Stimulated activated CD4-positive, alpha-beta T cell treated with anti-CD3 and anti-CD28 coated beads, TNF-alpha, amount 100 ng/mL, for 1 hour (primary cell): Measurements from ENCODE around the gene CPVL.

Source experiments
- DNase-seq, 3 donors: peaks; one replicate each; pipeline ENCODE4 v3.0.0-alpha.2; 2020; ENCODE audit warnings: low read depth in 3 of 3, low spot score in 1 of 3

The CPVL gene

GRCh38 chr7:29045258-29046086 lies 100.9 kb downstream of the CPVL start:
- DNase-seq = no peak

DNA sequence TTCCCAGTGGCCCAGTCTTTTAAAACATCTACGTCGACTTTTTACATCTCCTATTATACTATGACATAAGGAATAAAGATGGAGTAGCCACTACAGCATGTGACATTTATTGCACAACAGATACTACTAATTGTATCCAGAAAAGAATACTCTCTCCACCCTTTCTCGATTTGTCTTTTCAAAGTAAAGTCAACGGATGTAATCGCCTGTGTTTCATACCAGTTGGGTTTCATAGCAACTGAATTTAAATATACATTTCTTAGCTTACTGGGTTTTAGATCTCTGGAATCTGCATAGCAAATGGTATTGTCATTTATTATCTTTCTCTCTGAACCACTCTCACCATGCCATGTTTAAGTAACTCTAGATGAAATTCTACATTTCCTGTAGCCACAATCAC lies 101.8 kb downstream of the CPVL start:
- no peak for DNase-seq

DNA sequence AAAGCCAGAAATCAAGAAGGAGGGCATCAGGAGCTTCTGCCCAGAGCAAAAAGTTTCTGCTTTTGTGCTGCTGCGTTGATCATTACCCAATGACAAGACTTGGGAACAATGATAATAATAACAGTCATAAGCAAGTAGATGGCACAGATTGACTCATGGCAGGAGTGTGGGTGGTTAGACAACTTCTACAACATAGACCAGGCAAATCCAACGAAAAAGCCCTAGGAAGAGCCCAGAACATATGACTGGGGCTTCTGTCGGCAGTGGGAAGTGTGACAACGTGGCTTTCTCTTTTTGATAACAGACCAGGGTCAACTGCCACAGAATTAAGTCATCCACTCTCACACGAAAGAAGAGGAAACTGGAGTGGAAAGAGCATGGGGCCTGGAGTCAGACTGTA lies 102.8 kb downstream of the CPVL start:
- DNase-seq = no peak

DNA sequence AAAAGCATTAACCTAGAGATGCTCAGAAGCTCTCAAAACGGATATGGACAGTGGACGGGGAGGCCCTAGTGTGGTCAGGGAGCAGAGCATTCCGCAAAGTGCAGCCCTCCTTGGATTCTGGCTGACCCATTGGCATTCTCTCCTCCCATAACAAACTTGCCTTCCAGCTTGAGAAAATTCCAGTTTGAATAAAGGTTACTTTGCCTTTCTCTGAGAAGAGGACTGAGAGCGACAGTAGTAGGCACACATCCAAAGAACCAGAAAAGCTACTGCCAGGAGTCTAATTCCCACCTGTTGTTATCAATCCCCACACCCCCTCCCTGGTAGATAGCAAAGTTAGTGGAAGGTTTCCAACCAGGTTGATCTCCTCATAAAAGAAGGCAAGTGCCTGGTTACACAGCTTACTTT lies 103.5 kb downstream of the CPVL start:
- no peak for DNase-seq

DNA sequence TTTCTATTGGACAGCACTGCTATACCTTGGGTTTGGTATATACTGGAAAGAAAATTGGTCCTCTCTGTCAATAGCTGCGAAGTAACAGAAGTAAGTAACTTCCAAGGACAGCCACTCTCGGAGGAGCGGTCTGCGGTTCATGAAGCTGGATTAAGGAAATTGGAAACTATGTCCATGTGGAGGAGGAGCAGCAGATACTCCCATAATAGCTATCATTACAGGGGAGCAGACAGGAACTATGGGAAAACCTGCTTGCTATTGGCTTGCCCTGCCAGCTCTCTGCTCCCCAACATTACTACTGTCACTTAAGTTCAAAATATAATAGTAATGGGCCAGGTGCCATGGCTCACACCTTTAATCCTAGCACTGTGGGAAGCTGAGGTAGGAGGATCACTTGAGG lies 104.3 kb downstream of the CPVL start:
- no peak for DNase-seq

DNA sequence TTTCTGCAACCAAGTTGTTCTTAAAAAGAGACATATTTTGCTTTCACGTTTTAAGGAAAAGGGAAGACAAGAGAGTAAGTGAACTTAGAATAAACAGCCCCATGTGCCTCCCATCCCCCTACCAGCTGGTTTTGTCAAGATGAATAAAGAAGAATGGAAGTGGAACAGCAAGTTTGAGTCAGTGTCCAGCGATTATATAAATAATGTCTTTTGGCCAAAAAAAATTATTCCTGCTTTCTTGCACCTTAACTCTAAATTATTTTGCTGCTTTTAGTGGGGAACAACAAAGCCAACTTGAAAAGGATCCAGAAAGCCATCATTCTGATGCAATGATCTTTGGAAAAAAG lies 105.8 kb downstream of the CPVL start:
- no peak for DNase-seq

DNA sequence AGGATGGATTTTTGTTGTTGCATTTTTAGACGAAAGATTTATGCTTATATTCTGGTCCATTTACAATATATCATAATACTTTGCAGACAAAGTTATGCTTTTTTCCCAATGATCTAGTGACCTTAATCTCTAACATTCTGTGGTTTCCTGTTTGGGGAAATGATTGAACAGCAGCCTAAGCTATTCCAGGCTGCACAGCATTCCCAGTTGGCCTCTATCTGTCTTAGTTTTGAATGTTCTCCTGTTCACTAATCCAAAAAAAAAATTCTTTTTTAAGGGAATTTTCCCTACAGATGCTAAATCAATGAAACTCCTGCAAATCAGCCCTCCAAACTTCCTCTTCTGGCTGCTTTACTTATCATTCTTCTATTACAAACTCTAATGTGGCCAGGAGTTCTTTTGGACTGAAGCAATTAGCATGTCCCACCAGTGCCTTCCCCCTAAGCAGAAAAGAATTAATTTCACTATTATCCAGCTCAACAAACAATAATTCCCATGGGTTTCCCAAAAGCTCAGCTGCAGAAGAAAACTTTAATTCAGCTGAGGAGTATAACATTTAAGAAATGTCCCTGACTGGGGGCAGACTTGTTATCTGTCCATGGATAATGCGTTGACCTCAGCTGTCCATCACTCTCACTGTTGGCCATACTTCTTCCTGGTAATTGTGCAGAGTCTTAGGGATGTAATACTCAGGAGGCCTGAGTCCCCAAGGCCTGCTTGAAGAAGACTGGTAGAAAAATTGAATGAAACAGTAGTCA lies 106.3 kb downstream of the CPVL start:
- DNase-seq = no peak

GRCh38 chr7:29038463-29038862 lies 107.9 kb downstream of the CPVL start:
- no peak for DNase-seq

DNA sequence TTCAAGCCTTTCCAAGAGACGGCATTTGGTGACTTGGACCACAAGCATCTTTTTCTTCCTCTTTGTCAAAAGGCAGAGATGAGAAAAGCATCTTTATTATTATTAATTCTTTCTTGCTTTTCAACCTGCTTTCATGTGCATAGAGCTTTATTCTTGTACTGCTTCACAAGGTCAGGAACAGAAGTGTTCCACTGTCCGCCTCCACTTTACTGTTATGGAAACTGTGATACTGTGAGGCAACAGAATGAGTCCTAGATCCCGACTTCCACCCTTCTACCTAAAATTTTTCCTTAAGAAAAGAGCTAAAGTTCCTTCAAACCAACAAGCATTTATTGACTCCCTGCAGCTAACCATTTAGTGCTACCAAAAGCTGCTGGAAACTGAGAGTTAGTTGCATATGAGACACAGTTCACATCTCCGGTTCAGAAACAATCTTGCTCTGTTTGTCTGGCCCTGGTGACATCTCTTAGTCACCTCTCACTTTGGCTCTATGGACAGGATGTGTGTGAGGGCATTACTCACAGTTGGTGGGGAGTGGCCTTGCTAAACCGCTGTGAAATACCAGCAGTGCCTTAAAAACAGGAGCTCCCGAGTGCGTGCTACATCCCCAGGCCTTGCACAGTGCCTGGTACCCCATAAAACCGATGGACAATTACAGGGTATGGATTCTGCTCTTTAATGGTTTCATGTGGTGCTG lies 111.1 kb downstream of the CPVL start:
- DNase-seq = no peak

DNA sequence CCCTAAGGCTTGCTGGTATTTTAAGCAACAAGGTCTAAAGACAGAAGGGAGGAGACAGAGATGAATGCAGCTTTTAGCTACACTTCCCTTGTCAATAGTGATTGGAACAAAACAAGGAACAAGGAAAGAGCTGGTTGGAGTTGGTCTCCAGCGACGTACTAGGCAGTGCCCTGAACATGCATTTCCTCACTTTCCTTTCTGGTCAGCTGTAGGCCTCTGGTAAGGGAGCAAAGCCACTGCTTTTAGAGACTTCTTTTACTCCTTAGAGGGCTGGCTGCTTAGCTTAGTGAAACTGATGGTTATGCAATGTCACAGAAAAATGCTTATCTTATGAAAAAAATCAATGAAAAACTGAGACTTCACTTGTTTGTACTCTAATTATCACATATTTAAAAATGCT lies 112.8 kb downstream of the CPVL start:
- no peak for DNase-seq

GRCh38 chr7:29032146-29032545 lies 114.2 kb downstream of the CPVL start:
- no peak for DNase-seq

DNA sequence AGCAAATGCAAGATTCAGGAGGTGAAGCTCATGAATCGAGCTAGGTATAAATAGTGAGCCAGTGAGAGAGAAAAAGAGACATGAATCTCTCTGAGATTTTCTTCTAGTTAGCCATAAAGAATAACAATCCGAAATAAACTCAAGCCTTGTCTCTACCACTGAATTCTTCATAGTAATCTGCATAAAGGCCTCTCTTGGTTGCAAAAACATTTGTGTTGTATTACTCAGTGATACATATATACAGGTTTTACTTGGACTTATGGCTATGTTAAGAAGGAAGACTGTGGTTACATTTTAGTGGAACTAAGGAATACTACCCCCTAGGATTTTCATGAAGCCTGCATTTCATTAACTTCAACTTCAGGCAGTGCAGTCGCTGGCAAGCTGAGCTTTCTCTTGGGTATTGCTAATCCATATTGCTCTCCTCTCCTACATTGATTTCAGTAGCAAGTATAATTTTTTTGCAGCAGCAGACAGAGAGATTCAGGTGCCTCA lies 115.5 kb downstream of the CPVL start:
- no peak for DNase-seq

DNA sequence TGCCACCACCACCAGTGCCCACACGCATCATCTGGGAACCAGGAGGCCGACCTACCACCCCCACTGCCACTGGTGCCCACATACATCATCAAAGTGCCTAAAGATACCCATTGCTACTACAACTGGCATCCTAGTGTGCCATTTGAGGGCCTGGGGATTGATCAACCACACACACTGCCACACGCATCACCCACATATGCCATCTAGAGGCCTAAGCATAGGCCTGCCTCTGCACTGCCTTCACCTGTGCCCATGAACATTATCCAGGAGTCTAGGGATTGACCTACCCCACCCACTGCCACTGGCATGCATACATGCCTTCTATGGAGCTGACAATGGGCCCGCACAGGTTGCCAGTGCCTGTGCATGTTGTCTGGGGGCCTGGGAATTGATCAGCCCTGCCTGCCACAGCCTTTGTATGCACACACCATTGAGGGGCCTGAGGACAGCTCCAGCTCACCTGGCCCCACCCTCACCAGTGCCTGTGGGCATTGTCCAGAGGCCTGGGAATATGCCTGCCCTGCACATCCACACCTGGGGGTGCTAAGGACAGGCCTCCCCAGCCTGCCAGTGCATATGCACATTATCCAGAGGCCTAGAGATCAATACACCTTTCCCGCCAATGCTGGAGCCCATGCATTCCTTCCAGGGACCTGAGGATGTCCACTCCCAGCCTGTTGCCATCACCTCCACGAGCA lies 123.9 kb downstream of the CPVL start:
- DNase-seq = no peak

- no peak for DNase-seq
These were observed 126.4 kb downstream of the CPVL start for GRCh38 chr7:29019896-29020295.

DNA sequence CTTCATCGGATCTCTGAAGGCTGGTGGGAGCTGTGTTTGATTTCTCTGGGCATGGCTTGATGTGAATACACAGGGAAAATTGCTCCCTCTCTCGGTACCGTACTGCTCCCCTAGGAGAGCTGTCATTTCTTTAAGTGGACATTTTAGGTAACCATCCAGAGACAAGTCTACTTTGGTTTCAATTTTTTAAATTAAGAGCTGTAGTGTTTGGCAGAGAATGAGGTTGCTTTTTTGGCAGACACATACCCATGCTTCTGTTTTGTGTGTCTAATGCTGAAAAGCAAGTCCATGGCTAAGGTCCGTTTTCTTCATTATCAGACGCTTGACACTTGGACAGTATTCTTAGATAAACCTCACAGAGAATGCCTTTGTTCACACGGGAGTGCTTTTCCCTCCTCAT lies 127.0 kb downstream of the CPVL start:
- DNase-seq = no peak

GRCh38 chr7:29017713-29018112 lies 128.6 kb downstream of the CPVL start:
- no peak for DNase-seq

GRCh38 chr7:29014725-29015124 lies 131.6 kb downstream of the CPVL start:
- DNase-seq = no peak

DNA sequence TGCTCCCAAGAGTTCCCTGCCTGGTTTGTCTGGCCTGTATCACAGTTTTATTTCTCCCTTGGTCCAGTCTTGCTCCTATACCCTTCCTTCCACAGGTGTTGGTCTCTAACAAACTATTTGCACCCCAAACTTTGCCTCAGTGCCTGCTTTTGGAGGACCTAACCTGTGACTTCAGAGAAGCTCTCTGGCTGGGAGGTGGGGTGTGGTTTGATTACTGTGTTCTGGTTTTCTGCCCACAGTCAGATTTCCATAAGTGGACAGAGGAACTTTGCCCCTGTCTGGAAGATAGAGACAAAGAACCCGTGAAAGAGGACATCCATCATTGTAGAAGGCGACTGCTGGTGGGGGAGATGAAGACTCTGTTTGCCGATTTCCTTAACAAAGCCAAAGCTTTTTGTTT lies 132.4 kb downstream of the CPVL start:
- DNase-seq = no peak

GRCh38 chr7:29013082-29013695 lies 133.1 kb downstream of the CPVL start:
- no peak for DNase-seq

DNA sequence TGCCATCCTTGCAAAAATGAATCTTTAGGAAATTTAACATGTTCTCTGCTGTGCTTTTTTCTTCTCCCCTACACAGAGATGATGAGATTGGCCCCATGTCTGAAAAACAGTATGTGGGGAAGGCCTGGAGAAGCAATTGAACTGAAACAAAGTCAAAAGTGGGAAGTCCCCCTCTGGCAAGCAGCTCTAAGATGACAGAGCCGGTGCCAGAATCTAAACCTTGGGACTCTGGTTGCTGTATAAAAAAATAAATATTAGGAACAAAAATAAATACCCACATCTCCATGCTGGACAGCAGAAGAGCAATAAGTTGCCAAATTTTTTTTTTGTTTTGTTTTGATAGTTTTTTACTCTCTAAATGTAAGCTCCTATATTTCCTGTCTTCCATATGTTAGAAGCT lies 136.4 kb downstream of the CPVL start:
- no peak for DNase-seq

- DNase-seq = no peak
These were observed 137.7 kb downstream of the CPVL start for GRCh38 chr7:29008590-29008989.
